NCI-H1048 (cell line): ENCODE data around the gene GNL2.
"Not testable (repeated sequence)": the region's sequence is repeated elsewhere in the genome, so short reads cannot be mapped to it uniquely, and the experiment has no call there.

ENCODE experiments used
- DNase-seq: peaks from one replicate; lab custom pipeline; 2025; lab: John Stamatoyannopoulos, UW

Gene GNL2

GRCh38 chr1:37559080-37559479 is 36.7 kb downstream of the GNL2 start:
- no peak for DNase-seq

GRCh38 chr1:37558411-37558810 is 37.3 kb downstream of the GNL2 start:
- no peak for DNase-seq

GRCh38 chr1:37557402-37557801 is 38.3 kb downstream of the GNL2 start:
- no peak for DNase-seq

- DNase-seq: peak; percentile 77
Measured at GRCh38 chr1:37556712-37557196, 39.0 kb downstream of the GNL2 start, which contains the start of gene DNALI1. DNALI1 (plus strand) TSS chr1:37556940; CDS start chr1:37556995, 55 bp downstream.

- DNase-seq: peak; percentile 91
Measured at GRCh38 chr1:37553927-37554808, 41.6 kb downstream of the GNL2 start, which contains the start of gene SNIP1. SNIP1 (minus strand) TSS chr1:37554293; CDS start chr1:37554229, 64 bp downstream.

GRCh38 chr1:37553598-37553926 is 42.2 kb downstream of the GNL2 start:
- DNase-seq: no peak

GRCh38 chr1:37549341-37549740 is 46.4 kb downstream of the GNL2 start:
- DNase-seq: no peak

GRCh38 chr1:37545019-37545418 is 50.7 kb downstream of the GNL2 start:
- no peak for DNase-seq

- no peak for DNase-seq
Measured at GRCh38 chr1:37544530-37544929, 51.2 kb downstream of the GNL2 start.

GRCh38 chr1:37540036-37540785 is 55.5 kb downstream of the GNL2 start:
- DNase-seq: no peak

GRCh38 chr1:37539154-37539553 is 56.6 kb downstream of the GNL2 start:
- not testable (repeated sequence) for DNase-seq

GRCh38 chr1:37537378-37537777 is 58.4 kb downstream of the GNL2 start:
- no peak for DNase-seq

- no peak for DNase-seq
Measured at GRCh38 chr1:37533317-37534093, 62.2 kb downstream of the GNL2 start.

GRCh38 chr1:37532418-37533156 is 63.1 kb downstream of the GNL2 start:
- not testable (repeated sequence) for DNase-seq

- DNase-seq: not testable (repeated sequence)
Measured at GRCh38 chr1:37529888-37530287, 65.8 kb downstream of the GNL2 start.

- DNase-seq: no peak
Measured at GRCh38 chr1:37519613-37520012, 76.1 kb downstream of the GNL2 start.

- not testable (repeated sequence) for DNase-seq
Measured at GRCh38 chr1:37518929-37519328, 76.8 kb downstream of the GNL2 start.

- not testable (repeated sequence) for DNase-seq
Measured at GRCh38 chr1:37518241-37518640, 77.5 kb downstream of the GNL2 start.

GRCh38 chr1:37517569-37517968 is 78.2 kb downstream of the GNL2 start:
- DNase-seq: no peak
